Skin epidermis (tissue), 12 donors: ENCODE results near the gene RGS16.
"Not testable (repeated sequence)": the region's sequence is repeated elsewhere in the genome, so short reads cannot be mapped to it uniquely, and the experiment has no call there.

Source experiments
- H3K27ac ChIP-seq, 21 experiments: fragments of 200-600 bp; sonication (generic) in 11 of 21; one replicate each; pipeline ENCODE4 v1.5.0; 2020; ENCODE audit warnings: mild to moderate bottlenecking in 3 of 21, inconsistent platforms in 2 of 21, moderate library complexity in 2 of 21
- H3K4me3 ChIP-seq, 7 experiments: fragments of 200-600 bp; sonication (generic) in 2 of 7; one replicate each; pipeline ENCODE4 v1.5.0; 2020; ENCODE audit warnings: inconsistent platforms in 2 of 7, mild to moderate bottlenecking in 2 of 7, moderate library complexity in 1 of 7

The RGS16 gene, protein sequence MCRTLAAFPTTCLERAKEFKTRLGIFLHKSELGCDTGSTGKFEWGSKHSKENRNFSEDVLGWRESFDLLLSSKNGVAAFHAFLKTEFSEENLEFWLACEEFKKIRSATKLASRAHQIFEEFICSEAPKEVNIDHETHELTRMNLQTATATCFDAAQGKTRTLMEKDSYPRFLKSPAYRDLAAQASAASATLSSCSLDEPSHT

DNA sequence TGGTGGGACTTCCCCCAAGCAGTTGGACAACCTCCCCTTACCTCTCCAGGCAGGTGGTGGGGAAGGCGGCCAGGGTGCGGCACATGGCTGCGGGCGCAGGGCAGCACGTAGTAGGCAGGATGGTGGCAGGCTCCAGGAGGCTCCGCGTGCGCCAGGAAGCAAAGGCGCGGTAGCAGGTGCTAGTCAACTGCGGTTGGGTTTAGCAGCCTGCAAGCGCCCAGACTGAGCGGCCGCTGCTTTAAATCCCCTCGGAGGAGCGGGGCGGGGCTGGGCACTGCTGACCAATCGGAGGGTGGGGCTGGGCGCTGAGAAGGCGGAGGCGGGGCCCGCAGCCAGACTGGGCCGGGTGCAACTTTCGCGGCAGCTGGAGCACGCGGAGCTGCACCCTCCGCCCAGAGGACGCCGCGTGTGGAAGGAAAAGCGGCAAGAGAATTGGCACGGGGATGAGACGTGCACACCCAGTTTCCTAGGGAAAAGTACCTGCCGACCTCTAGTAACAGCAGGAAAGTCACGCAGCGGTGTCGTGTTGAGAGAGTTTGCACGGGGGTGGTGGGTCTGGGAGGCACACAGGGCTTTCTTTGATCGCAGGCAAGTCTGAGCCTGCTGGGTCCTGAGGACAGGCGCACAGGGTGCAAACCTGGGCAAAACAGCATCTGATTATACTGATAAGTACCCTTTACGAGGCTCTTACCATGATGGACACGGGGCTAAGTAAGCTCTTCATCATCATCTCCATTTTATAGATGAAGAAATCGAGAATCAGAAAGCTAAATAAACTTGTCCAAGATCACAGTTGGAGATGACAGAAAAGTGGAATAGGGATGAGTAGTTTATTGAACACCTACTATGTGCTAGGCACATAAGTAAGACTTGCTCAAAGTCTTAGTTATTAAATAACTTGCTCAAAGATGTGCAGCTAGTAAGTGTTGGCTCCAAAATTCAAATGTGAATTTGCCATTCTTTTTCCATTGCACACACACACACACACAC lies at the start of gene RGS16:
RGS16 (minus strand) TSS at position 215 of the 990 bp plus-strand sequence; CDS start at position 85, 130 bp downstream.
- Histone ChIP-seq H3K27ac (peak within 1 kb of the TSS in 20 of 21 experiments; percentile 3 to 86 (median 62)), H3K4me3 (peak within 1 kb of the TSS; percentile 30 to 63 (median 51))

DNA sequence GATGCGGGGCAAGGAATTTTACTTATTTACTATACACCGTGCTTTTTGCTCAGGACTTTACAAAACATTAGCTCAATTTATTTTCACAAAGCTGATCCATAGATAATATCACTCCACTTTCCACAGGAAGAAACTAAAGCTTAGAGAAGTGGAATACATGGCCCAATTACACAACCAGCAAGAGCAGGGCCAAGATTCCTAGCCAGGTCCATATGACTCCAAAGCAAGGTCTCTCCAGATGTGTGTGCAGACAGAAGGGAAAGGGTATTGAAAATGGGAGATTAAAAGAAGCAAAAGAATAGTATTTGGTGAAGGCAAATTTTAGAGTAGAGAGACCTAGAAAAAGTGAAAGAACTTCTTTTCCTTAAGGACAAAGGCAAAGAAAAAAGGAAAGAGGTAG lies 49.8 kb upstream of the RGS16 start:
- no peak overlapping the region for H3K4me3 ChIP-seq

DNA sequence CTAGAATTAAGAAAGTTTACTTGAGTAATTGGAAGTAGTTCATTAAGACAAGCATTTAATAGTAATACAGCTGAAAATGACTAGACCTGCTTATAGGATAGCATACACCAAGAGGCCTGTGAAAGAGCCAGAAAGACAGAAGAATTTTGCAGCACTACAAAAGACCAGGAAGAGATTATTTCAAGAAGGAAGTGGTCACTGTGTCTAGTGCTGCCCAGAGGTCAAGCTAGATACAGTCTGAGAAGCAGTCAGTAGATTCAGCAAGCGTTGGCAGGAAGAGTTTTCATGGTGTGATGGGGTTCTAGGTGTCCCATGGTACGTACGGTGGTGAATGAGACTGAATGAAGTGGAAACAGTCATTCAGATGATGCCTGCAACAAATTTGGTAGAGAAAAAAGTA lies 48.7 kb upstream of the RGS16 start:
- no peak overlapping the region for H3K4me3 ChIP-seq
- no peak overlapping the region for H3K27ac ChIP-seq

More for the DNA sequence above, 49.8 kb upstream of the RGS16 start:
- H3K27ac ChIP-seq: no peak overlapping the region

DNA sequence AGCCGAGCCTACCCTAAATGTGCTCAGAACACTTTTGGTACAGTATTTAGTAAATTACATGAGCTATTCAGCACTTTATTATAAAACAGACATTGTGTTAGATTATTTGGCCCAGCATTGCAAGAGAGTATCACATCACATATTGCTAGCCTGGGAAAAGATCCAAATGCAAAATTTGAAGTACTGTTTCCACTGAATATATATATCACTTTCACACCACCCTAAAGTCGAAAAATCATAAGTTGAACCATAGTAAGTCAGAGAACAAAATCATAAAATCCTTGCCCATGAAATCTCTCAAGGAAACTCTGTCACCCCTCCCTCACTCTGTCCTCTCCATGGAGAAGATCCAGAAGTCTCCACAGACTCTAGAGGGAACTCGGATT lies 47.1 kb upstream of the RGS16 start:
- H3K27ac ChIP-seq: no peak overlapping the region
- H3K4me3 ChIP-seq: no peak overlapping the region

DNA sequence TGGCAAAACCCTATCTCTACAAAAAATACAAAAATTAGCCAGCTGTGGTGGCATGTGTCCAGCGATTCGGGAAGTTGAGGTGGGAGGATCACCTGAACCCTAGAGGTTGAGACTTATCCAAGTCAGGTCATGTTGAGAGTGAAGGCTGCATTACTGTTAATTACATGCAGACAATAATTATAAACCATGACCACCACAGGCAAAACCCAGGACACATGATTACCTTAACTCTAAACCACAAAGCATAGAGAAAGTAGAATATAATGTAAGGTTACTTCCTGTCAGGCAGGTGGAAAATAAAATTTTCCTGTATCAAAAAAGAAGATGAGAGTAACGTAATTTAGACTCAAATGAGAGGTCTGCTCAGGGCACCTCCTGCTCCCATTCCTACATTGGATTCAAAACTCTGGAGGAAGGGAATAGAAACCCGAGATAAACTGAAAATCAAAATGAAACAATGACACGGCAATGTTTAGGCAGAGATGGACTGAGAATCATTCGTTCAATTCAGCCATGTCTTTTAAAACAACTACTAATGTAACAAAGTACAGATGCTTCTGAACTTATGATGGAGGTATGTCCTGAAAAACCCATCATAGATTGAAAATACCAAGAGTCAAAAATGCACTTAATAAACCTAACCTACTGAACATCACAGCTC lies 46.6 kb upstream of the RGS16 start:
- no peak overlapping the region for H3K4me3 ChIP-seq
- H3K27ac ChIP-seq: no peak overlapping the region

DNA sequence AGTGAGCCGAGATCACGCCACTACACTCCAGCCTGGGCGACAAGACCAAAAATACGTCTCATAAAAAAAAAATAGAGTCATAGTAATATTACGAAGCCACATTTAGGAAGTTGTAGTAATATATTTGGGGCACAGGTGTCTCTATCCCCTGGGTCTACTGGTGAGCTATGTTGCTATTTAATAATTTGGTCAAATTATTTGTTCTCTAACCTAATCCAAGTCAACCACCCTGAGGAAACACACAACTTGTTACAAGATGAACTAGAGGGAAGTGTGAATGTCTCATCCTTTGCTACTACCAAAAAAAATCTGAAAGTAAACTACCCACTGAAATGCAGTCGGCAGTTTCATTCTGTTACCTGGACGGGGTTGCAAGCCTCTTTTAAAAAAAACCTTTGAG lies 44.9 kb upstream of the RGS16 start:
- Histone ChIP-seq H3K27ac (no peak overlapping the region), H3K4me3 (no peak overlapping the region)

DNA sequence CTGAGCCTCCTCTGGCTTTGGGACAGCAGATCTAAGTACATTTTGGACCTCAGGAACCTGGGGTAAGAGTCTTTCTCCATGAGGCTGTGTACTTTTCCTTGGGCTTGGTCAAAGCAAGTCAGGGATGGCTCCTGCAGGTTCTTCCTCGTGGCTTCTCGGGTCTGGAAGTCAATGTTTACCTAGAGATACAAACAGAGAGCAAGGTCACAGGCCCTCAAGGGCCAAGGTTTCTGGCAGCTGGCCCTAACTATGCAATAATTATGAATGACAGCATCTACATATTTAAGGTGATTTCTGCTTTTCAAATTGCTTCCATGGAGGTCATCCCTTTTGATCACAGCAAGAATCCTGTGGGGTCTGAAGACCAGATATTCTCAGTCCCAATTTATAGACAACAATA lies 42.5 kb upstream of the RGS16 start:
- H3K27ac ChIP-seq: no peak overlapping the region
- no peak overlapping the region for H3K4me3 ChIP-seq

DNA sequence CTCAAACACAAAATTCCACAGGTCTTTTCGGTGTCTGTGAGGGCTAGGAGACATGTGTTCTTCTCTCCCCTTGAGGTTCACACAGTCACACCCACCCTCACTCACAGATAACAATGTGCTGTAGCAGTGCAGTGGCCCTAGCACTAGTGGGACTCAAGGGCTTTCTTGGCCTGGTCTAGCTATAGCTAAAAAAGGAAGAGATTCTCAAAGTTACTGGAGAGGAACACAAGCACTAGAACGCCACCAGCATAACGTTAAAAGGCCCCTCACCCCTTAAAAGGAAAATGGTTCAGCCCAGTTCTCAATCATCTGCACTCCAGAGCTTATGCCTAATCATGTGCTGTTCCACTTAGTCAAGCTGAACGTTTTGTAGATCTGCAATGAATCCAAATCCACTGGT lies 40.7 kb upstream of the RGS16 start:
- Histone ChIP-seq H3K27ac (no peak overlapping the region), H3K4me3 (no peak overlapping the region)

DNA sequence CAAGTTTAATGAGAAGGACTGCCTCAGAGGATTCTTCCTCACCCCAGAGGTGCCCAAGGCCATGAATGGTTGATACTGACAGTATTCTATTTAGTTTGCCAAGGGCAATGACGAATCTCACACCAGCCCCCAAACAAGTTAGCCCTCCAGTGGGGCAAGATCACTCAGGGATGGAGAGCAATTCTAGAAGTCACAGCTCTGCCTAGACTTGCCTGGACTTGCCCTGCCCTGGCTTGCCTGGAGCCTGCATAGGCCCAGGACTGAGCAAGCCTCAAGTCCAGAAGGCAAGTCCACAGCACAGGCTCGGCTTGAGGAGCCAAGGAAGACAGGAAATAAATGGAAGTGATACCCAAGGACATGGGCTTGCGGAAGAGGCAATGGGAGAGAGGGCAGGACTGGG lies 39.5 kb upstream of the RGS16 start:
- Histone ChIP-seq H3K4me3 (no peak overlapping the region), H3K27ac (no peak overlapping the region)

DNA sequence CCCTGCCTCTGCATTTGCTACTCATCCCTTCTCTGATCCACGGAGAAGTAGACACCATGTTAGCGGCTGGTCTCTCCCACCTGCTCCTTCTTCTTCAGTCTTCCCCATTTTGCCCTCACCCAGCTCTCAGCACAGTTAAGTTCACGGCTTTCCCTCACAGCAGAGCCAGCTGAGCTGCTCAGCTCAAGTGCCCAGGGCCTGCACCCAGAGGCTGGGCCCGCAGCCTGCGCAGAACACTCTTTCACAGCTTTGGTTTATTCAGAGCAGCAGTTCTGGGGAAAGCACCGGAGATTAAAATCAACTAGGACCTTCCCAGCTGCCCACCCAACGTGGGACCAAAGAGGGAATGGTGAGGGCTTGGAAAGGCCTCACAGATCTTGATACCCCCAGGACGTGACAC lies 38.3 kb upstream of the RGS16 start:
- Histone ChIP-seq H3K4me3 (no peak overlapping the region), H3K27ac (no peak overlapping the region)

DNA sequence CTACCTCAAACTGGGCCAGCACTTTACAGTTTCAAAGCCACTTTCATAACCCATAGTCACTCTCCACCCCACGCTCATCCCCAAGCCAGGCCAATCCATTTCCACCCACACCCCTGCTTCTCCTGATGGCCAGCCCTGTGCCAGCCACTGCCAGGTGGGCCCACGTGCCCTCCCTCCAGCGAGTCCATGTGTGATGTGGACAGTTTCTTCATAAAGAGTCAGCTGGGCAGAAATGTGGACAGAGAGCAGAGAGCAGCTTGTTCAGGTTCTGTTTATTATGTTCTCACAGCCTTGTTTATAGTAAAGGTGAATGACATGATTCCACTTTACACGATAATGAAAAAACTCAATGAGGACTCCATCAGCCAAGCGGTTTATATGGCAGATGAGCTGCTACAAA lies 37.4 kb upstream of the RGS16 start:
- no peak overlapping the region for H3K27ac ChIP-seq

DNA sequence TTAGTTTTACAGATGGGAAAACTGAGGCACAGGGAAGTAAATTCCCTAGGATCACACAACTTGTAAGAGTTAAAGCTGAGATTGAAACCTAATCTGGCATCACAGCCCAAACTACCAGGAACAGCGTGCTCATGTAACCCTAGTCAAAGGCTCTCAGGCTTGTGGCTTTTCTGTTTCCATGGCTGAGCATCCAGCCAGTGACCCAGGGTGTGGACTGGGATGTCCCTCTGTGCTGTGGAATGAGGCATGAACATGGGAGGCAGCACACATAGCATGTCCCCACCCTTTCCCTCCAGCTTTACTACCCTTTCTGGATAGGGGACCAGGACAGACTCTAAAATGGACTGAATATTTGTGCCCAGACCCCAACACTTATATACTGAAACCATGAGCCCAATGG lies 35.1 kb upstream of the RGS16 start:
- Histone ChIP-seq H3K27ac (no peak overlapping the region), H3K4me3 (no peak overlapping the region)

More for the DNA sequence above, 37.4 kb upstream of the RGS16 start:
- no peak overlapping the region for H3K4me3 ChIP-seq

DNA sequence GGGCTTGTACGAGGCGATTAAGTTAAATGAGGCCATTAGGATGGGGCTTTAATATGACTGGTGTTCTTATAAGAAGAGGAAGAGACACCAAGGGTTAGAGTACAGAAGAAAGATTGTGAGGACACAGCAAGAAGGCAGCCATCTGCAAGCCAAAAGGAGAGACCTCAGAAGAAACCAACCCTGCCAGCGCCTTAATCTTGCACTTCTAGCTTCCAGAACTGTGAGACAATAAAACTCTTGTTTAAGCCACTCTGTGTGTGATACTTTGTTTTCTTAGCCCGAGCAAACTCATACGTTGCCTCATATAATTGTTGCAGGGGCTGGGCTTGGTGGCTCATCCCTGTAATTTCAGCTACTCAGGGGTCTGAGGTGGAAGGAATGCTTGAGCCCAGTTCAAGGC lies 33.6 kb upstream of the RGS16 start:
- Histone ChIP-seq H3K4me3 (no peak overlapping the region), H3K27ac (no peak overlapping the region)

DNA sequence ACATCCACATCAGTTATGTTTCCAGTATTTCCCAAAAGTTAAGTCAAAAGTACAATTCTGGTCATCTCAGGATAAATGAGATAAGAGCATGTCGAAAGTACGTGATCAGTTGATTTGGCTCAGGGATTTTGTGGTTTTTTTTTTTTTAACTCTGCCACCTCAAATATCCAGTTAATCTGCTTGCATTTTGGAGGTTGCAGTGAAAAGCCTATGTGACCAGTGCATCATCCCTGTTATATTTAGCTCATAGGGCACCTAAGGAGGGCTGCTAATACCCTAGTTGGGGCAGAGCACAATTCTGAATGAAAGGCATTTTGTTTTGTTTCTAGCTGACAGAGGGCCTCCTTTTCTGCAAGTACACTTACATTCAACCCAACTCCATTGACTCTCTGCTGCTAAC lies 31.7 kb upstream of the RGS16 start:
- Histone ChIP-seq H3K27ac (no peak overlapping the region), H3K4me3 (no peak overlapping the region)

DNA sequence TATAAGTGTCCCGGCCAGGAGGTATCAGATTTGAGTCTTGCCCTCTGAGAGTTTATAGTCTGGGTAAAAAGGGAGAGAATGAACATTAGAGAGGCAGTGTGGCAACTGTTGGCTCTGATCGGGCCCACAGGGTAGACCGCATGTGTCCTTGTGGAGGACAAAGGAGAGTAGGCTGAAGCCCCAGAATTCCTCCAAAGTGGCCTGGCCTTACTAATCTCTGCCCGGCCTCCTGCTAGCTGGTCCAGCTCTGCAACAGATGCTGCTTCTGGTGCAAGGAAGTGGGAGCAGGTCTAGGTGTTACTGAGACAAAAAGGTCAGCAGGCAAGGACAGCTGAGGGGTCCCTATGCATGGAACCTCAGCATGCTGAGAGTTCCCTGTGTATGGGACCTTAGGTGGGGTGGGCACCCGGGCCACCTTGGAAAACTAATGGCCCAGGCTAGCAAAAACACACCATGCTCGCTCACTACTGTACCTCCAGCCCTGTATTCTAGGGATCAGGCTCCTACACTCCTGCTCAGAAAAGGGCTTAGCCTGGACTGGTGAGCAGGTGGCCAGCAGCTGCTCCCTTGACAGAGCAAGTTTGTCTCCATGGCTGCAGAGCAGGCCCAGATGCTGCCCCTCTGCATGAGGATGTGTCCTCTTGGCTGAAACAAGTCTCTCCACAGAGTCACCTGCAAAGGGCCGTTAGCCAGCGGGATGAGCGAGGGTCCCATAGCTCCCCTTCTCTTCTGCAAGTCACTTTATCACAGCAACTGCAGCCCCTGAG lies 30.3 kb upstream of the RGS16 start:
- H3K4me3 ChIP-seq: no peak overlapping the region
- H3K27ac ChIP-seq: no peak overlapping the region

DNA sequence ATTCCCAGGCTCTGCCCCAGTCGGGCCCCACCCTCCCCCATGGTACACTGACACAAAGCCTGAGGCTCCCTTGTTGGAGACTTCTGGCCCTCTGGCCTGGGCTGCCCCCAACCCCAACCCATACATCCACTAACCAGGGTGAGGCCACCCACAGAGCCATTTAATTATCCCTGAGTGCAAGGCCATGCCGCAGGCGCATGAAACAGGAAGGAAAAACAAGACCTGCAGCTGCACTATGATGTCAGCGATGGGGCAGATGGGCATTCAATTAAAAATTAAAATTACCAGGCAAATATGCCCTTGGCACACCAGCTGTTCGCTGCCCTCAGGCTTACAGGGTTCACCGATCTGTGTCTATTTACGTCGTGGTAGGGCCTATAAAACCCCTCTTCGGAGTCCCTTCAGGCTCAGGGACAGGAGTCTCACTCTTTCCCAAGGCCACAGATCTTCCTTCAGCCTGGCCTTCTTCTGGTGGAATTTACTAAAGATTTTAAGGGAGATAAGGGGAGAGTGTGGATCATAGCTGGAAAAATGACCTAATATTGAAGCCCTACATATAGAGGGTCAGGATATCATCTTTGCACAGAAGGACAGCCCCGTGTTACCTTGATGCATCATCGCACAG lies 29.6 kb upstream of the RGS16 start:
- Histone ChIP-seq H3K27ac (no peak overlapping the region), H3K4me3 (no peak overlapping the region)

DNA sequence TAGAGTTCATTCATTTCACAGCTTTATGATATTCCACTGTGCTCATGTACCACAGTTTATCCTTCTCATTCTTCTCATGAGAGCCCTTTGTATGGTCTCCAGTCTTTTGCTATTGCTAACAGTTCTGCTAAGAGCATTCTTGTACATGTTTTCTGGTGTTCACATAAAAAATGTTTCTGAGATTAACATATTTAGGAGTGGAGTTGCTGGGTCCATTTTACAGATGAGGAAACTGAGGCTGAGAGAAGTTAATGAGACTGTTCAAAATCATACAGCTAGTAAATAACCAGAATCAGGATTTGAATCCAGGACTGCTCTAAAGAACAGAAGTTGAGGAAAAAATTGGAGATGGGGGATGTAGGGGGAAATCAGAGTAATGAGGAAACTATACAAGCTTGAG lies 28.8 kb upstream of the RGS16 start:
- H3K27ac ChIP-seq: no peak overlapping the region
- no peak overlapping the region for H3K4me3 ChIP-seq

DNA sequence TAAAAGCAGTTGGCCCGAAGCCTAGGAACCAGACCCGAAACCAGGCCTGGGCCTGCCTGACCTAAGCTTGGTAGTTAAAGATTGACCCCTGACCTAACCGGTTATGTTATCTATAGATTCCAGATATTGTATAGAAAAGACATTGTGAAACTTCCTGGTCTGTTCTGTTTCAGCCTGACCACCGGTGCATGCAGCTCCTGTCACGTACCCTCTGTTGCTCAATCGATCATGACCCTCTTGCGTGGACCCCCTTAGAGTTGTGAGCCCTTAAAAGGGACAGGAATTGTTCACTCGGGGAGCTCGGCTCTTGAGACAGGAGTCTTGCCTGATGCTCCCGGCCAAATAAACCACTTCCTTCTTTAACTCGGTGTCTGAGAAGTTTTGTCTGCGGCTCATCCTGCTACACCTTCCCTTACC lies 28.3 kb upstream of the RGS16 start:
- H3K4me3 ChIP-seq, H3K27ac ChIP-seq: not testable (repeated sequence)

DNA sequence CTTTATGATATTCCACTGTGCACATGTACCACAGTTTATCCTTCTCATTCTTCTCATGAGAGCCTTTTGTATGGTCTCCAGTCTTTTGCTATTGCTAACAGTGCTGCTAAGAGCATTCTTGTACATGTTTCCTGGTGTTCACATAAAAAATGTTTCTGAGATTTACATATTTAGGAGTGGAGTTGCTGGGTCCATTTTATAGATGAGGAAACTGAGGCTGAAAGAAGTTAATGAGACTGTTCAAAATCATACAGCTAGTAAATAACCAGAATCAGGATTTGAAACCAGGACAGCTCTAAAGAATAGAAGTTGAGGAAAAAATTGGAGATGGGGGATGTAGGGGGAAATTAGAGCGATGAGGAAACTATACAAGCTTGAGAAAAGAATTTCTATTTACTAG lies 27.8 kb upstream of the RGS16 start:
- H3K4me3 ChIP-seq: no peak overlapping the region

More for the DNA sequence above, 27.8 kb upstream of the RGS16 start:
- H3K27ac ChIP-seq: no peak overlapping the region
